ENCODE measurements around the gene USP37.

Gene USP37

GRCh38 chr2:218422403-218423086, 145.6 kb downstream of the USP37 start:
- no peak overlapping the region for H3K27ac Mint-ChIP-seq
- ATAC-seq (ENCODE audit: low read depth) = no peak
- no peak overlapping the region for H3K4me3 Mint-ChIP-seq
- DNase-seq (ENCODE audit: low spot score in 2 of 2) = no peak
- H3K36me3 Mint-ChIP-seq = no peaks in the 10 kb centered on the region
- H3K27me3 Mint-ChIP-seq = peaks cover 3% of the 10 kb centered on the region
- no peaks in the 10 kb centered on the region for H3K4me1 Mint-ChIP-seq
- H3K9me3 Mint-ChIP-seq = no peaks in the 10 kb centered on the region

DNA sequence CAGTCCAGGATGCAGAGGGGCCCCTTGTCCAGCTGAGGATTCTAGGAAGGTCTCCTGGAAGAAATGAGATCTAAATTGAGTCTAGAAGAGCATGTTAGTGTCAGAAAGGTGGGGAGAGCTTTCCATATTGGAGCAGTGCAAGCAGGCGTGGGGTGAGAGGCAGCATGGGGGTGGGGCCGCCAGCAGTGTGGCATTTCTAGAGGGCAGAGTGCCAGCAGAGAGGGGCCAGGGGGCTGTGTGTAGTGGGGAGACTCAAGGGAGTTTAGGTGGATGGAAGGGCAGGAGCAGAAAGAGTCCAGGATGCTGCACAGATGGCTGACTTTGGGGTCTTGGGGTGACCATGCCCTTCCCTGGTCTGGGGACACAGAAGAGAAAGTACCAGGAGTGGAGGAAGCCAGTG, 147.1 kb downstream of the USP37 start:
- Mint-ChIP-seq H3K27me3 (peaks cover 3% of the 10 kb centered on the region), H3K36me3 (no peaks in the 10 kb centered on the region), H3K4me1 (no peaks in the 10 kb centered on the region), H3K9me3 (no peaks in the 10 kb centered on the region), H3K4me3 (no peak overlapping the region), H3K27ac (no peak overlapping the region)
- no peak for ATAC-seq (ENCODE audit: low read depth)
- no peak for DNase-seq (ENCODE audit: low spot score in 2 of 2)

GRCh38 chr2:218419630-218420216, 148.4 kb downstream of the USP37 start:
- H3K36me3 Mint-ChIP-seq = no peaks in the 10 kb centered on the region
- H3K27ac Mint-ChIP-seq = no peak overlapping the region

GRCh38 chr2:218418717-218419458, 149.3 kb downstream of the USP37 start, which contains the start of gene VIL1:
Gene VIL1 (plus strand): TSS chr2:218419123. CDS start chr2:218423779, 4,656 bp downstream.
- Mint-ChIP-seq H3K27ac (no peak within 1 kb of the TSS), H3K4me3 (no peak within 1 kb of the TSS), H3K4me1 (no peaks in the 10 kb centered on the region), H3K9me3 (no peaks in the 10 kb centered on the region), H3K36me3 (no peaks in the 10 kb centered on the region), H3K27me3 (peaks cover 3% of the 10 kb centered on the region)
- DNase-seq (ENCODE audit: low spot score in 2 of 2) (no peak), ATAC-seq (ENCODE audit: low read depth) (no peak)

More at GRCh38 chr2:218419630-218420216, 148.4 kb downstream of the USP37 start:
- Mint-ChIP-seq H3K27me3 (peaks cover 3% of the 10 kb centered on the region), H3K9me3 (no peaks in the 10 kb centered on the region), H3K4me1 (no peaks in the 10 kb centered on the region), H3K4me3 (no peak overlapping the region)
- DNase-seq (ENCODE audit: low spot score in 2 of 2) = no peak
- no peak for ATAC-seq (ENCODE audit: low read depth)

GRCh38 chr2:218418321-218418716, 149.8 kb downstream of the USP37 start:
- Mint-ChIP-seq H3K9me3 (no peaks in the 10 kb centered on the region), H3K4me1 (no peaks in the 10 kb centered on the region), H3K36me3 (no peaks in the 10 kb centered on the region), H3K4me3 (no peak overlapping the region), H3K27ac (no peak overlapping the region), H3K27me3 (peaks cover 3% of the 10 kb centered on the region)
- ATAC-seq (ENCODE audit: low read depth) (no peak), DNase-seq (ENCODE audit: low spot score in 2 of 2) (no peak)

GRCh38 chr2:218407717-218408116, 160.4 kb downstream of the USP37 start:
- Mint-ChIP-seq H3K4me3 (no peak overlapping the region), H3K36me3 (peaks cover 16% of the 10 kb centered on the region), H3K27me3 (no peaks in the 10 kb centered on the region), H3K9me3 (no peaks in the 10 kb centered on the region), H3K27ac (no peak overlapping the region), H3K4me1 (peaks cover 28% of the 10 kb centered on the region)
- ATAC-seq (ENCODE audit: low read depth) = no peak
- no peak for DNase-seq (ENCODE audit: low spot score in 2 of 2)

- Mint-ChIP-seq H3K4me1 (peaks cover 28% of the 10 kb centered on the region), H3K36me3 (peaks cover 19% of the 10 kb centered on the region), H3K9me3 (no peaks in the 10 kb centered on the region), H3K4me3 (peak overlapping the region; percentile 79), H3K27ac (peak overlapping the region; percentile 64), H3K27me3 (no peaks in the 10 kb centered on the region)
- ATAC-seq (ENCODE audit: low read depth) (no peak), DNase-seq (ENCODE audit: low spot score in 2 of 2) (no peak)
Observed at GRCh38 chr2:218406949-218407618, 161.1 kb downstream of the USP37 start.

DNA sequence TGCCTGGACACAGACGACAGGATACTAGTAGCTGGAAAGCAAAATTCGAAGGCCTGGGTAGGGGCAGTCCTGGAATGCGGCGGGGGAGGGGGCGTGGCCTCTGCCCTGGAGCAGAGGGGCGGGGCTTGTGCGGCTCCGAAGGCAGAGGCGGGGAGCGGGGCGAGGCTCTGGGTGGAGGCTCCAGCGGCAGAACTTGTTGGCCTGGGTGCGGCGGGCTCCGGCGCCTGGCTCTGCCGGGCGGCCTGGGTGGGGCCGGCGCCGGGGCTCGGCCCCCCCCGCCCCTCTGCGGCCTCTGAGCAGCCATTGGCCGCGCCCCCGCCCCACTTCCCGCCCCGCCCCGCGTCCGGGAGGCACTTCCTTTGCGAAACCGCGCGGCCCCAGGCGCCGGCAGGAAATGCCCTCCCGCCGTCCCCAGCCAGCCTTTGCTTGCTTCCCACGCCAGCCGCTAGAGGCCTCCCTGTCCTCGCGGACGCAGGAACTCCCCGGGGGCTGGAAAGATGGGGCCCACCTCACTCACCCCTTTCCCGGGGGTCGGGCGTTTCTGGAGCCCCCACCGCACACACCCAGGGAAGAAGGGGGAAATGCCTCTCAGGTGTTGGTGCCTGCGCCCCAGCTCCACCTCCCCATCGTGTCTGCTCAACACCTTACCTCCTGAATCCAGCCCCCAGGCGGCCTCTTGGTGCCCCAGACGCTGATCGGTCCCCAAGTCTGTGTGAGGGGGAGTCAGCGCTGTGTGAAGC, 161.8 kb downstream of the USP37 start:
- peak; percentile 78 for ATAC-seq (ENCODE audit: low read depth)
- no peaks in the 10 kb centered on the region for H3K9me3 Mint-ChIP-seq
- peak; percentile 77 to 81 for DNase-seq (ENCODE audit: low spot score in 2 of 2)
- peaks cover 28% of the 10 kb centered on the region for H3K4me1 Mint-ChIP-seq
- H3K27me3 Mint-ChIP-seq = no peaks in the 10 kb centered on the region
- peak overlapping the region; percentile 87 for H3K27ac Mint-ChIP-seq
- H3K4me3 Mint-ChIP-seq = peak overlapping the region; percentile 82
- peaks cover 19% of the 10 kb centered on the region for H3K36me3 Mint-ChIP-seq

DNA sequence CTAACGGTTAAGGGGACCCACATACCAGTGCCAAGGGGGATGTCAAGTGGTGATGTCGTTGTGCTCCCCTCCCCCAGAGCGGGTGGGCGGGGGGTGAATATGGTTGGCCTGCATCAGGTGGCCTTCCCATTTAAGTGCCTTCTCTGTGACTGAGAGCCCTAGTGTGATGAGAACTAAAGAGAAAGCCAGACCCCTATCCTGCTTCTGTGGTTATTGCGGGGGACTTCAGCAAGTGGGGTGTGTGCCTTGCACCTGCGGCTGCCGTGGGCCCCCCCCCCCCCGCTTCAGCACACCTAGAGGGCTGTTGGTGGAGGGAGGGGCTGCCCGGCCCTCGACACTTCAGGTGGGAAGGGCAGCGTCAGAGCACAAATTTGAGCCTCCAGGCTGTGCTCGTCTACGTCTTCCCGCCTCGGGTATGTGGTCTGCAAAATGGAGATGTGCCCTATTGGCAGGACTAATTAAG, 162.4 kb downstream of the USP37 start:
- H3K27me3 Mint-ChIP-seq = no peaks in the 10 kb centered on the region
- H3K4me3 Mint-ChIP-seq = peak overlapping the region; percentile 82
- peak; percentile 8 for ATAC-seq (ENCODE audit: low read depth)
- DNase-seq (ENCODE audit: low spot score in 2 of 2) = no peak
- H3K9me3 Mint-ChIP-seq = no peaks in the 10 kb centered on the region
- peaks cover 19% of the 10 kb centered on the region for H3K36me3 Mint-ChIP-seq
- H3K27ac Mint-ChIP-seq = peak overlapping the region; percentile 87
- H3K4me1 Mint-ChIP-seq = peaks cover 28% of the 10 kb centered on the region

- H3K36me3 Mint-ChIP-seq = peaks cover 19% of the 10 kb centered on the region
- H3K27me3 Mint-ChIP-seq = no peaks in the 10 kb centered on the region
- peaks cover 28% of the 10 kb centered on the region for H3K4me1 Mint-ChIP-seq
- ATAC-seq (ENCODE audit: low read depth) (no peak), DNase-seq (ENCODE audit: low spot score in 2 of 2) (no peak)
- H3K4me3 Mint-ChIP-seq = peak overlapping the region; percentile 82
- peak overlapping the region; percentile 87 for H3K27ac Mint-ChIP-seq
- H3K9me3 Mint-ChIP-seq = no peaks in the 10 kb centered on the region
Observed at GRCh38 chr2:218405086-218405745, 162.9 kb downstream of the USP37 start.

- no peaks in the 10 kb centered on the region for H3K27me3 Mint-ChIP-seq
- no peak for ATAC-seq (ENCODE audit: low read depth)
- H3K4me1 Mint-ChIP-seq = peaks cover 28% of the 10 kb centered on the region
Observed at GRCh38 chr2:218404351-218405085, 163.6 kb downstream of the USP37 start.

GRCh38 chr2:218403810-218404209, 164.3 kb downstream of the USP37 start:
- Mint-ChIP-seq H3K4me1 (peaks cover 28% of the 10 kb centered on the region), H3K36me3 (peaks cover 19% of the 10 kb centered on the region), H3K4me3 (no peak overlapping the region), H3K27ac (no peak overlapping the region), H3K27me3 (no peaks in the 10 kb centered on the region), H3K9me3 (no peaks in the 10 kb centered on the region)
- DNase-seq (ENCODE audit: low spot score in 2 of 2) = no peak
- ATAC-seq (ENCODE audit: low read depth) = no peak

More at GRCh38 chr2:218404351-218405085, 163.6 kb downstream of the USP37 start:
- H3K4me3 Mint-ChIP-seq = no peak overlapping the region
- DNase-seq (ENCODE audit: low spot score in 2 of 2) = no peak
- H3K27ac Mint-ChIP-seq = no peak overlapping the region
- H3K36me3 Mint-ChIP-seq = peaks cover 19% of the 10 kb centered on the region
- H3K9me3 Mint-ChIP-seq = no peaks in the 10 kb centered on the region
